ENCODE data around the gene ULK2. TPM values are rescaled to one million over a fixed set of nuclear protein-coding genes. Genes with fewer than 3 reads are reported as not detected.

ULK2 gene
- total RNA-seq, 1 experiment from 2014 or later, result 5.1 TPM

- 0 out of 2 replicates have a peak, but pooled peaks have one; percentile 37 for TF ChIP-seq NR3C1 (CRISPR knock-in tag; conservative IDR thresholded peaks at IDR 0.05; ENCODE audit: low read depth)
- TF ChIP-seq SP1 (CRISPR knock-in tag; conservative IDR thresholded peaks at IDR 0.05), result peak; percentile 77
- TF ChIP-seq ZBTB21 (CRISPR knock-in tag; IDR thresholded peaks at IDR 0.05; ENCODE audit: borderline replicate concordance), result no peak
- peak; percentile 33; the same call in 1 of the 2 replicates for TF ChIP-seq ZNF423 (CRISPR knock-in tag; IDR thresholded peaks at IDR 0.05)
- peak; percentile 86 for TF ChIP-seq KAT7 (CRISPR knock-in tag; IDR thresholded peaks at IDR 0.05; ENCODE audit: borderline replicate concordance)
- TF ChIP-seq TP53 (CRISPR knock-in tag; IDR thresholded peaks at IDR 0.05), result no peak
- TF ChIP-seq, protein P1, sequence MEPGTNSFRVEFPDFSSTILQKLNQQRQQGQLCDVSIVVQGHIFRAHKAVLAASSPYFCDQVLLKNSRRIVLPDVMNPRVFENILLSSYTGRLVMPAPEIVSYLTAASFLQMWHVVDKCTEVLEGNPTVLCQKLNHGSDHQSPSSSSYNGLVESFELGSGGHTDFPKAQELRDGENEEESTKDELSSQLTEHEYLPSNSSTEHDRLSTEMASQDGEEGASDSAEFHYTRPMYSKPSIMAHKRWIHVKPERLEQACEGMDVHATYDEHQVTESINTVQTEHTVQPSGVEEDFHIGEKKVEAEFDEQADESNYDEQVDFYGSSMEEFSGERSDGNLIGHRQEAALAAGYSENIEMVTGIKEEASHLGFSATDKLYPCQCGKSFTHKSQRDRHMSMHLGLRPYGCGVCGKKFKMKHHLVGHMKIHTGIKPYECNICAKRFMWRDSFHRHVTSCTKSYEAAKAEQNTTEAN (CRISPR knock-in tag; IDR thresholded peaks at IDR 0.05), result peak; percentile 10; the same call in 1 of the 2 replicates
- TF ChIP-seq, protein P2, sequence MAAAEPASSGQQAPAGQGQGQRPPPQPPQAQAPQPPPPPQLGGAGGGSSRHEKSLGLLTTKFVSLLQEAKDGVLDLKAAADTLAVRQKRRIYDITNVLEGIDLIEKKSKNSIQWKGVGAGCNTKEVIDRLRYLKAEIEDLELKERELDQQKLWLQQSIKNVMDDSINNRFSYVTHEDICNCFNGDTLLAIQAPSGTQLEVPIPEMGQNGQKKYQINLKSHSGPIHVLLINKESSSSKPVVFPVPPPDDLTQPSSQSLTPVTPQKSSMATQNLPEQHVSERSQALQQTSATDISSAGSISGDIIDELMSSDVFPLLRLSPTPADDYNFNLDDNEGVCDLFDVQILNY (CRISPR knock-in tag; IDR thresholded peaks at IDR 0.05), result peak; percentile 79
- peak; percentile 18 for TF ChIP-seq FOXP4 (CRISPR knock-in tag; IDR thresholded peaks at IDR 0.05)
Observed at GRCh38 chr17:19867329-19868078, at the start of gene ULK2 (continued).

- ATAC-seq (no peak), DNase-seq (ENCODE audit: low spot score) (no peak)
- Mint-ChIP-seq H3K27ac (no peak overlapping the region), H3K4me3 (no peak overlapping the region), H3K4me1 (peaks cover 10% of the 10 kb centered on the region), H3K9me3 (no peaks in the 10 kb centered on the region), H3K27me3 (ENCODE audit: low read depth) (no peaks in the 10 kb centered on the region), H3K36me3 (peaks cover 38% of the 10 kb centered on the region)
- ChIA-PET POLR2A (no interaction called here), CTCF (no interaction called here)
- TF ChIP-seq, protein P3, sequence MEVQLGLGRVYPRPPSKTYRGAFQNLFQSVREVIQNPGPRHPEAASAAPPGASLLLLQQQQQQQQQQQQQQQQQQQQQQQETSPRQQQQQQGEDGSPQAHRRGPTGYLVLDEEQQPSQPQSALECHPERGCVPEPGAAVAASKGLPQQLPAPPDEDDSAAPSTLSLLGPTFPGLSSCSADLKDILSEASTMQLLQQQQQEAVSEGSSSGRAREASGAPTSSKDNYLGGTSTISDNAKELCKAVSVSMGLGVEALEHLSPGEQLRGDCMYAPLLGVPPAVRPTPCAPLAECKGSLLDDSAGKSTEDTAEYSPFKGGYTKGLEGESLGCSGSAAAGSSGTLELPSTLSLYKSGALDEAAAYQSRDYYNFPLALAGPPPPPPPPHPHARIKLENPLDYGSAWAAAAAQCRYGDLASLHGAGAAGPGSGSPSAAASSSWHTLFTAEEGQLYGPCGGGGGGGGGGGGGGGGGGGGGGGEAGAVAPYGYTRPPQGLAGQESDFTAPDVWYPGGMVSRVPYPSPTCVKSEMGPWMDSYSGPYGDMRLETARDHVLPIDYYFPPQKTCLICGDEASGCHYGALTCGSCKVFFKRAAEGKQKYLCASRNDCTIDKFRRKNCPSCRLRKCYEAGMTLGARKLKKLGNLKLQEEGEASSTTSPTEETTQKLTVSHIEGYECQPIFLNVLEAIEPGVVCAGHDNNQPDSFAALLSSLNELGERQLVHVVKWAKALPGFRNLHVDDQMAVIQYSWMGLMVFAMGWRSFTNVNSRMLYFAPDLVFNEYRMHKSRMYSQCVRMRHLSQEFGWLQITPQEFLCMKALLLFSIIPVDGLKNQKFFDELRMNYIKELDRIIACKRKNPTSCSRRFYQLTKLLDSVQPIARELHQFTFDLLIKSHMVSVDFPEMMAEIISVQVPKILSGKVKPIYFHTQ (CRISPR knock-in tag; IDR thresholded peaks at IDR 0.05), result no peak
- no peak for TF ChIP-seq OVOL2 (CRISPR knock-in tag; IDR thresholded peaks at IDR 0.05; ENCODE audit: borderline replicate concordance)
- no peak for TF ChIP-seq CTCF (IDR thresholded peaks at IDR 0.05)
- TF ChIP-seq MXD4 (CRISPR knock-in tag; IDR thresholded peaks at IDR 0.05; ENCODE audit: borderline replicate concordance), result no peak
- TF ChIP-seq ZNF232 (CRISPR knock-in tag; IDR thresholded peaks at IDR 0.05), result no peak
- TF ChIP-seq CDX4 (CRISPR knock-in tag; IDR thresholded peaks at IDR 0.05; ENCODE audit: borderline replicate concordance), result no peak
- TF ChIP-seq, protein P1 (CRISPR knock-in tag; IDR thresholded peaks at IDR 0.05), result no peak
- TF ChIP-seq ZNF423 (CRISPR knock-in tag; IDR thresholded peaks at IDR 0.05), result no peak
- TF ChIP-seq SOX15 (CRISPR knock-in tag; IDR thresholded peaks at IDR 0.05), result no peak
- TF ChIP-seq MAX (CRISPR knock-in tag; IDR thresholded peaks at IDR 0.05), result no peak
- TF ChIP-seq ZNF512 (CRISPR knock-in tag; IDR thresholded peaks at IDR 0.05; ENCODE audit: borderline replicate concordance), result no peak
- TF ChIP-seq TCF7 (CRISPR knock-in tag; IDR thresholded peaks at IDR 0.05; ENCODE audit: low read depth), result no peak
- no peak for TF ChIP-seq CBFB (CRISPR knock-in tag; IDR thresholded peaks at IDR 0.05; ENCODE audit: low read depth)
- no peak for TF ChIP-seq NR2C2 (CRISPR knock-in tag; IDR thresholded peaks at IDR 0.05)
Observed at GRCh38 chr17:19915245-19915978, 47.7 kb upstream of the ULK2 start.
